NCI-H510A (cell line): ENCODE results near the gene HBEGF.
A peak's percentile ranks its signal among the peaks of the same experiment; 100 is the strongest.
"Not testable (repeated sequence)": the region's sequence is repeated elsewhere in the genome, so short reads cannot be mapped to it uniquely, and the experiment has no call there.

ENCODE experiments used
- DNase-seq: peaks from one replicate; lab custom pipeline; 2025; lab: John Stamatoyannopoulos, UW

Gene HBEGF

DNA sequence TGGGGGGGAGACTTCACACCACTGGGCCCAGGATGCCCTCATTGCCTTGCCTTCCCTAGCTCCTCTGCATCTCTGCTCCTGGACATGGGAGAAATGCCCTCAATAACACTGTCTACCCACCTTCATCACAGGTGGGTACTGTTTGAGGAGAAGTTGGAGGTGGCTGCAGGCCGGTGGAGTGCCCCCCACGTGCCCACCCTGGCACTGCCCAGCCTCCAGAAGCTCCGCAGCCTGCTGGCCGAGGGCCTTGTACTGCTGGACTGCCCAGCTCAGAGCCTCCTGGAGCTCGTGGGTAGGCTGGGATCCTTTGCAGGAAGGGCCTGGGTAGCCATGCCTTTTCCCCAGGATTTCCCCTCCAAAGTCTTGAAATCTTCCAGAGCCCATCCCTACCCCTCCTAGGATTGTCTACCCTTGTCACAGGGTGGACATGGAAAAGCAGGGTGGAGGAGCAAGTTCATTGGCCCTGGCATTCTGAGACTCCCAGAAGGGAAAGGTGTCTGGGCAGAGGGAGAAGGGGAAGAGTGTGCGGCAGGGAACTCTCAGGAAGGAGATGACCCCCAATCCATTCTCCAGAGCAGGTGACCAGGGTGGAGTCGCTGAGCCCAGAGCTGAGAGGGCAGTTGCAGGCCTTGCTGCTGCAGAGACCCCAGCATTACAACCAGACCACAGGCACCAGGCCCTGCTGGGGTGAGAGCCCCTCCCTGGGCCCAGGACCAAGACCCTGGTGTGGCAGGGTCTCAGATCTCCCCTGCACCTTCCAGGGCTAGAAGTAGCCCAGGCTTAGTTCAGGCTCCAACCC lies 14.5 kb upstream of the HBEGF start:
- DNase-seq: no peak

GRCh38 chr5:140360101-140360500 lies 13.7 kb upstream of the HBEGF start, which contains the start of gene SLC4A9:
TSS of gene SLC4A9 (plus strand) at chr5:140360194. CDS start at chr5:140360237, 43 bp downstream.
- no peak for DNase-seq

DNA sequence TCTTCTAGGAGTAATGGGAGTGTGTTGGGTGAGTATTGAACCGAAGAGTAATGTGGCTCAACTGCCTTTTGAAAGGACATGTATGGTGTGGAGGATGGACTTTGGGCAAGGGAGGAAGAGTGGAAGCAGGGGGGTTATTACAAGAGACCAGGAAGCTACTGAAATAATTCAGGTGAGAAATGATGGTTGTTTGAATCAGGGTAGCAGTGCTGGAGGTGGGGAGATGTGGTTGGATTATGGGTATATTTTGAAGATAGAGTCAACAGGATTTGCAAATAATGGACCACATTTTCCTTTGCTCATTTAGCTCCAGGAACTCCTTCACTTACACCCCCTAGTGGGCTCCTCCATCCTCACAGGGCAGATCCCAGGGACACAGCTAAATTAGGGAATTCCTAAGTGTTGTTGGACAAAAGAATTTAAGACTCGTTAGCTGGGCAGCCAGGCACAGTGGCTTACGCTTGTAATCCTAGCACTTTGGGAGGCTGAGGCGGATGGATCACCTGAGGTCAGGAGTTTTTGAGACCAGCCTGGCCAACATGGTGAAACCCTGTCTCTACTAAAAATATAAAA lies 12.4 kb upstream of the HBEGF start:
- no peak for DNase-seq

DNA sequence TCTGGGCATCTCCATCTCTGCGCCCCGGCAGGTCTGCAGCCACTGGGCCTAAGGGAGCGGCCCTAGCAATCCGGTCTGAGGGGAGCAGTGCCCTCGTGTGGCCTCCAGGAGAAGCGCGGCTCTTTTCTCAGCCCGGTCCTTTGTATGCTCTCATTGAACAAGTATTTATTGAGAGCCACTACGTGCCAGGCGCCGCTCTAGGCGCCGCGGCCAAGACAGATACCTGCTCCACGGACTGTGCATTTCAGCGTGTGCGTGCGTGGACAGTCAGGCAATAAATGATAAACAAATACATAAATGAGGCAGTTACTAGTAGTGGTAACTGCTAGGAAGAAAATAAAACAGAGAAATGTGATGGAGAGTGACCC lies 11.3 kb upstream of the HBEGF start:
- DNase-seq: peak; percentile 11

- no peak for DNase-seq
Measured at GRCh38 chr5:140356853-140357725, 10.7 kb upstream of the HBEGF start.

GRCh38 chr5:140355546-140355945 lies 9.1 kb upstream of the HBEGF start:
- DNase-seq: no peak

- DNase-seq: no peak
Measured at GRCh38 chr5:140351609-140352334, 5.4 kb upstream of the HBEGF start.

- DNase-seq: no peak
Measured at GRCh38 chr5:140349244-140349643, 2.8 kb upstream of the HBEGF start.

DNA sequence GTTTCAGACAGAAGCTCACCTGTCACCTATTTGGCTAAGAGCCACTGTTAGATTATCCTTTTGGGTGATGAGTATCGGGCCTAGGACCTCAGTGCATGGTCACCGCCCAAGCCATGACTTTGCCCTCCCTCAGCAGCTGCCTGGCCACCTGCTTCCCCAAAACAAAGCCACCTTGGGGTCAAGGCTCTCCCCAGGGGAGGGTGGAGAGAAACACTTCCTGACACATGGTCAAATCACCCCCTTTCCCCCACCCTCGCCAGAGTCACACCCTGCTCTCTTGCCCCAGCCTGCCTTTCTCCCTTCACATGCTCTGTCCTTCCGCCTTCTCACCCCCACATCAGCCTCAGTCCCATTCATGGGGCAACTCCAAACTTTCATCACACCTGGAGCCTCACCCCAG lies 1.7 kb upstream of the HBEGF start:
- DNase-seq: no peak

- DNase-seq: no peak
Measured at GRCh38 chr5:140347360-140347759, 957 bp upstream of the HBEGF start.

DNA sequence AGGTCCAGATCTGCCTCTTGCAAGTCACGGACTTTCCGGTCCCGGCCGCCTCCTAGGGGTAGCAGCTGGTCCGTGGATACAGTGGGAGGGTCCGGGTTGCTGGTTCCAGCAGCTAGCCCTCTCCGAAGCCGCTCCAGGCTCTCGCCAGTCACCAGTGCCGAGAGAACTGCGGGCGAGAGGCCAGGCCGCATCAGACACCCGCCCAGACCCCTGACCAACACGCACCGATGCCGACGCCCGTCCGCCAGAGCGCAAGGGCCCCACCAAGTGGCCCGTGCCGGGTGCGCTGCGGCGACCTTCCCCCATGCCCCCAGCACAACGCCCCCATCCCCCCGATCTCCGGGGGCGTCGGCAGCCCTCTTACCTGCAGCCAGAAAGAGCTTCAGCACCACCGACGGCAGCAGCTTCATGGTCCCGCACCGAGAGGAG lies 470 bp downstream of the HBEGF start:
- no peak for DNase-seq

DNA sequence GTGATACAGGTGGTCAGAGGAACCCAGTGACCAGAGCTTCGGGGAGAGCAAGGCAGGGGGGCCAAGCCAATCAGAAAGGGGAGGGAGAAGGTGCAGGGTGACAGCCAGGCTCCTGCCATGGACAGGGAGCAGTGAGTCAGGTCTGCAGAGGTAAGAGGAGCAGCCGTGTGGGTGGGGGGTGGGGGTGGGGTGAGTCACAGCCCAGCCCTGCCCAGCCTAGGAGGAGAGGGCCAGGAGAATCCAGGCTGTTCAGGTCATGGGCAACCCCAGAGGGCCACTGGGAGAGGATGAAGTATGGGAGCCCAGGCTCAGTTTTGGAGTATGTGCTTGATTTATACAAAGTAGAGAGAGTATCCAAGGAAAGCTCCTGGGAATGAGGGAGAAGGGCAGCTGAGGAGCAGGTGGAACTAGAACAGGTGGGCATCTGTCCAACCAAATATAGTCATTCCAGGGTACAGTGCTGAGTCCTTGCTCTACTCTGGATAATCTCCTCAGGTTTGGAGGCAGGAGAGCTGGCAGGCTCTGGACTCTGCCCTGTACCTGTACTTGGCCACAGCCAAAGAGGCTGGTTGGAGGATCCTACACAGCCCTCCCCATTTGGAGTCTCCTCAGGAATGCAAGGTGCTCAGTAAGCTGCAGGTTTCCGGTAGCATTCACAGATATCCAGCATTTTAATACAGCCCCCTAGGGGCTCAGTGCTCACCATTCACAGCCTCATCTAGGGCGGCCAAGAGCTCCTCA lies 1.6 kb downstream of the HBEGF start:
- no peak for DNase-seq

DNA sequence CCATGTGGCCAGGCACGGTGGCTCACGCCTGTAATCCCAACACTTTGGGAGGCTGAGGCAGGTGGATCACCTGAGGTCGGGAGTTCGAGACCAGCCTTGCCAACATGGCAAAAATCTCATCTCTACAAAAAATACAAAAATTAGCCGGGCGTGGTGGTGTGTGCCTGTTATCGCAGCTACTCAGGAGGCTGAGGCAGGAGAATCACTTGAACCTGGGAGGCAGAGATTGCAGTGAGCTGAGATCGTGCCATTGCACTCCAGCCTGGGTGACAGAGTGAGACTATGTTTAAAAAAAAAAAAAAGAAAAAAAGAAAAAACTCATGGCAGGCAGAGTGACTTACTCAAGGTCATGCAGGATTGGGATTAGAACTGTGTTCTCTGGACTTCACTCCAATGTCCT lies 2.6 kb downstream of the HBEGF start:
- not testable (repeated sequence) for DNase-seq

- no peak for DNase-seq
Measured at GRCh38 chr5:140342896-140343295, 3.5 kb downstream of the HBEGF start.

DNA sequence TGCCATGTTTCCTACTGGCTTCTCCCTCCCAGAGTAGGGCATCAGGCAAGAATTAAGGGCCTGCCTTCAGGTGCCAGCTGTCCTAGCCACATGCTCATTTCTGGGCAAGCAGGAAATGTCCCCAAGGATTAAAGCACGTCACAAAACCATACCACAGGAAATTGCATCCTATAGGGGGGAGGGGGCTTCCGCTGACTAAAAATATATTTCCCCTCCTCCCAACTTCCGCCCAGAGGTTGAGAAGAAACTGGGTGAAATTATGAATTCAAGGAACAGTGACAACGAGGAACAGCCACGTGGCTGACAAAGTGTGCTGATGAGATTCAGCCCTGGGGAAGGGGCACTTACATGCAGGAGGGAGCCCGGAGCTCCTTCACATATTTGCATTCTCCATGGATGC lies 4.1 kb downstream of the HBEGF start:
- no peak for DNase-seq

DNA sequence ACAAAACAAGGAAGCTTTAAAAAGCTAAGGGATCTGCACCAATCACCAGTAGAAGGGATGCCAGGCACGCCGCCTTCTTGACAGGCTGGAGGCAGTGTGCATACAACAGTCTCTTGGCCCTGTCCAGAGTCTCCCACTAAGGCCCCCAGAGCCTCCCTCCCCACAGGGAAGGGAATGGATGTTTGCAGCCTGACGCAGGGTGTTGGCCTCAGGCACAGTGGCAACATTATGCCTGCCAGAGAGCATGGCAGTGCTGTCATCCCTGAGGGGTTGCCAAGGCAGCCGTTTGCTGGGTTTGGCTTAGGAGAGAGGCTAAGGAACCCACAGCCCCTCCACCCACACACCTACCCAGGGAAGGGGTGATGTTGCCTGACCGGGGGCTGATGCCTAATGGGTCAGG lies 4.8 kb downstream of the HBEGF start:
- no peak for DNase-seq

GRCh38 chr5:140340605-140341121 lies 5.7 kb downstream of the HBEGF start:
- DNase-seq: no peak

GRCh38 chr5:140339636-140340035 lies 6.8 kb downstream of the HBEGF start:
- DNase-seq: no peak

GRCh38 chr5:140338908-140339307 lies 7.5 kb downstream of the HBEGF start:
- DNase-seq: no peak

- no peak for DNase-seq
Measured at GRCh38 chr5:140338336-140338735, 8.1 kb downstream of the HBEGF start.

GRCh38 chr5:140337880-140338279 lies 8.5 kb downstream of the HBEGF start:
- no peak for DNase-seq
